GM19240 (cell line): ENCODE results near the gene ATIC.

Source experiments
- DNase-seq: peaks from one replicate; pipeline ENCODE4 v3.0.0; 2011; ENCODE audit warnings: low spot score; ENCODE audit not compliant: insufficient read length

The ATIC gene

GRCh38 chr2:215360596-215360995 lies 48.7 kb downstream of the ATIC start:
- DNase-seq: no peak

- DNase-seq: no peak
Observed at GRCh38 chr2:215361211-215361875, 49.5 kb downstream of the ATIC start.

- no peak for DNase-seq
Observed at GRCh38 chr2:215361876-215362561, 50.2 kb downstream of the ATIC start.

DNA sequence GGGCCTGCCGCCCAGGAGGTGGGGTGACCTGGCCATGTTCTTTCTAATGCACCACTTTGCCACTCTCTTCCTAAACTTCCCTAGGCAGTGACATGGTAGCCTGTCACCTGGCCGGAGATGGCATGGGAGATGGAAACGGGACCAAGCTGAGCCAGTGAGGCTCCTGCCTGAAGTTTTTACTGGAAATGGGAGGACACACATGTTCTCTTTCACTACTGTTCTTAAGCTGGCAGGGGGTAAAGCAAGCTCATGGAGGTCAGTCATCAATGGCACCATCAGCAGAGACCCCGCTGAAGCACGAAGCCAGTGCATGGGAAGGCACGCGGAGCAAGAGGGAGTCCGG lies 50.7 kb downstream of the ATIC start:
- DNase-seq: no peak

- no peak for DNase-seq
Observed at GRCh38 chr2:215363039-215363438, 51.2 kb downstream of the ATIC start.

DNA sequence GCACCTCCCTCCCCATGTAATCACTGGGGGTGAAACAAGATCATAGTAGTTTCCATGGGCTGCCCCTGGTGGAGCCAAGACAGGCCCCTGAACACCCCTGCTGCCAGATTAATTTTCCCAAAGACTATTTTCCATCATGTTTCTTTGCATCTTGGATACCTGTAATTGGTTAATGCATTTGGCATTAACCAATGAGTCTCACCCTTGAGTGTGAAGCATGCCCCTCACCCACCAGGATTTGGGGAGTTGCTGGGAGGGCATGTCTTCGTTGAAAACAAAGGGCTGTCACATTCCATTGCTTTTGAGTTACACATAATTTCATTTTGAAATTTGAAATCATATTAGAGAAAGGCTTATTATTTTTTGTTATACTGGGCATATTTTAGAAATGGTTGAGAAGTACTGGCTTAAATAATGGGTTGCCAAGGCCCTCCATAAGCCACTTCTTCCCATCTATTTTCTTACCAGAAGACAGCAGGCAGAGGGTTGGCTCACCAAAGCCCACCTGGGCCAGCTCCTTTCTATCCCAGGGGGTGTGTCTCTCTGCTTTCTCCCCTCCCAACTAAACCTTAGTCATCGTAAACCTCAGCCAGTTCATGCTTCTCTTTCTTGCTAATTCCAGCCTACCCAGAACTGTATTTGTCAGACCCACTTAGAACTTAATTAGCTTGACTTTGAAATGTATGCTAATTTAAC lies 51.8 kb downstream of the ATIC start:
- no peak for DNase-seq

- DNase-seq: no peak
Observed at GRCh38 chr2:215364157-215365155, 52.6 kb downstream of the ATIC start.

GRCh38 chr2:215365184-215365658 lies 53.4 kb downstream of the ATIC start:
- DNase-seq: no peak

- DNase-seq: no peak
Observed at GRCh38 chr2:215366440-215367032, 54.7 kb downstream of the ATIC start.

DNA sequence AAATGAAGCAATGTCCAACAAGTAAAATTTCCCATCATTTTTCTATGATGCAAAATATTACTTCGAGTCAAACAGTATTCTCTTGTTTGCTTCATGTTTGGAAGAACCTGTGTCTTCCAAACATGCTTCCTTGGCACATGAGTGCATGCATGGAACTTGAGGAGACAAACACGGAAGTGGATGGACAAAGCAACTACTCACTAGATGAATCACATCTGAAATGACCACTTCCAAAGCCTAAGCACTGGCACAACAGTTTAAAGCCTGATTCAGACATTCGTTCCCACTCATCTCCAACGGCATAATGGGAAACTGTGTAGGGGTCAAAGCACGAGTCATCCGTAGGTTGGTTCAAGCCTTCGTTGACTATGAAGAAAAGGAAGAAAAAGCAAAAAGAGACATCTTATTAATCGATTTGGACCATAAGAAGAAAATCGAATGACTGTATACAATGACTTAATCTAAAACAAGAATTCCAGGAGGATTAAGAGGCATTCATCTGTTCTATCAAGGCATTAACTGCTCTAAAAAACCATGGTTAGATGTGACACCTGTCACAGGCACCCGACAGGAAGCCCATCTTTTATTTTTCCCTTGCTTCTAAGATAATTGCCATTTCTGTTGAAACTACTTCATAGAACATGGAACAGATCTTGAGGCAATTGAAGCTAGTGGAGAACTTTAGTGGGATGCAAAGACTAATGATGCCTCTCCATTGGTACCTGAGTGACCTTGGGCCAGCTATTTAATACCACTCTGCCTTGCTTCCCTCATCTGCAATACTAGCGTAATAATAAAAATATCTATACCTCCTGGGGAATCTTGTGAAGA lies 56.0 kb downstream of the ATIC start:
- no peak for DNase-seq

- DNase-seq: no peak
Observed at GRCh38 chr2:215368493-215368809, 56.6 kb downstream of the ATIC start.

GRCh38 chr2:215369181-215369760 lies 57.4 kb downstream of the ATIC start:
- DNase-seq: no peak

DNA sequence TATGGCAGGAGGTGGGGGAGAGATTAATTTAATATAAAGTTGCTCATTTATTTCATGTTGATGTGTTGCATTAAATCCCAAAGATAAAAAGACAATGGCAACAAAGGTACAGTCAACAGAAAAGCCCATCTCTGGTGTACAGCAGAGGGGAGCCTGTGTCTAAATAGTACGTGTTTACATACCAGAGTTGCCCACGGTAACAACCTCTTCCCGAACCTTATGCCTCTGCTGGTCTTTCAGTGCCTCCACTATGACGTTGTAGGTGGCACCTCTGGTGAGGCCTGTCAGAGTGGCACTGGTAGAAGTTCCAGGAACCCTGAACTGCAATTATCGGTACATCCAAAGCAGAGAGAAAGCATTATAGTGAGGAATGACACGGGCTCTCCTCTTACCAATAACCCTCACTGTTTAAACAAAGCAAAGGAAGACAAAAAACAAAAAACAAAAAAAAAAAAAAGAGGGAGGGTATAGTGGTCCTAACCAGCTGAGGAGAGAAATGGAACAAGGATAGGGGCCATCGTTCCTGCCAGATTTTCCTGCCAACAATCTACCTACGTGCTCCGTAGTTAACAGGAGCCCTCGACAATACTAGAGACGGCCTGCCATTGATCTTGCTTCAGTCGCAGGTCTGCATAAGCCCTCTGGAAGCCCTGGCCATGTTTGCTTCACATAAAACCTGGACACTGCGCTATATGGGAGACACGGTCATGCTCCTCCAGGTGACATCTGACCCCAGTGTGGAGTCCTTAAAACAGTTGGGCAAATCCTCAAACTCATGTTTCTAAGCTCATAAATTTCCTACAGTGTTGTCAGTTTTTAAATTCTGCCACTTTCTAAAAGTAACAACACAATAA lies 58.5 kb downstream of the ATIC start:
- no peak for DNase-seq

DNA sequence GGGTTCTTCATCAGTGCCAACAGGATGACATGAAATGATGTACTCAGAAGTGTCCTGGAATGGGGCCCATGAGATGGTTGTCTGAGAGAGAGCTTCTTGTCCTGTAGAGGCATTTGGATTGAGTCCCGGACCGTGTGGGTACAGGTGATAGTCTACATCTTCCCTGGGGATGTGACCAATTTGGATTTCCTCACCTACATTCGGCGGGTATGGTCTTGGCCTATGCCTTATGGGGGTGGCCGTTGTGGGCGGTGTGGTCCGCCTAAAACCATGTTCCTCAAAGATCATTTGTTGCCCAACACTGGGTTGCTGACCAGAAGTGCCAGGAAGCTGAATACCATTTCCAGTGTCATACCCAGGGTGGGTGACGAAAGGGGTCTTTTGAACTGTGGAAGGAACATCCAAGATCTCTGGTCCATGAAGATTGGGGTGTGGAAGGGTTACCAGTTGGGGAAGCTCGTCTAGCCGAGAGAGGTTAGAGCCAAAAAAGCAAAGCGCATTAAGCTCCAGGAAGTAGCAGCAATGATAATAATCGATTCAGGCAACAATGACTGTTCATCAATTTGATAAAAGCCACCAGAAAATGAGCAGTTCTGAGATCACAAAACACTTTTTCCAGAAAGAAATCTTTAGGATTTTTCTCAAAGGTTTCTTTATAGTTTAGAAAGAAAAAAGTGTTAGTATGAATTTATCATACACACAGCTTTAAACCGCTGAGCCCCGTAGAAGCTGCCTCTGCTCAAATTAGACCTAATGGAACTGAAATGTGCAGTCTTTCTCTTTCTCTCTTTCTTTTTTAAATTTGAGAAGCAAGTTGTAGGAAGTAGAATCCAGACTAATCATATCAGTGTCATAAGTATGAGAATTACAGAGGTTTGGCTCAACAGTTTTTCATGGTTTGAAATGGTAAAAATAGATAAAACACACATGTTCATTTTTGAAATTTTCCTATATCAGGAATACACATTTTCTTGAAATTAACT lies 60.3 kb downstream of the ATIC start:
- DNase-seq: no peak

- DNase-seq: no peak
Observed at GRCh38 chr2:215372968-215373649, 61.2 kb downstream of the ATIC start.

DNA sequence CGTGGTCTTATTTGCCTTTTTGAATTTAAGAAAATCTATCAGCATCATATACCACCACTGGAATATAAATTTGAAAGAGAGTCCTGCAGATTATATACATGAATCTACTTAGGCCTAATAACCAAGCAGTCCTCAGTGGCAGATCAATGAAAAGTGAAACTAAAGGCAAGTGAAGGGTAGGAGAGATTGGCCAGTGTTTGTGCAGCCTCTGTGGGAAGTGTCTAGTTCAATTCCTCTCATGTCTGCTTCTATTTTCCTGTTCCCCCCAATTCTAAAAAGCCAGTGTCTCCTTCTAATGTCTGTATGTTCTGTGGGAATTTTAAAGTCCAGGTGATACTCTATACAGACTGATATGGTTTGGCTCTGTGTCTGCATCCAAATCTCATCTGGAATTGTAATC lies 62.1 kb downstream of the ATIC start:
- DNase-seq: no peak
